Hepatocyte (in vitro differentiated cells): ENCODE data around the gene STXBP1. TPM values are rescaled to one million over a fixed set of nuclear protein-coding genes. Genes with fewer than 3 reads are reported as not detected.

Experiments
- DNase-seq: peaks from one replicate; pipeline ENCODE4 v3.0.0-alpha.2; 2016; ENCODE audit warnings: low spot score
- H2AFZ ChIP-seq: fragments of 200-600 bp; sonication (generic); 2 replicates; pipeline ENCODE4 v1.6.0; 2016; ENCODE audit warnings: antibody characterized with exemption, mild to moderate bottlenecking
- H3K27ac ChIP-seq: fragments of 200-600 bp; sonication (generic); 2 replicates; pipeline ENCODE4 v1.5.1; 2016; ENCODE audit warnings: mild to moderate bottlenecking
- H3K27me3 ChIP-seq: fragments of 200-600 bp; sonication (generic); 2 replicates; pipeline ENCODE4 v1.6.1; 2016
- H3K36me3 ChIP-seq: fragments of 200-600 bp; sonication (generic); replicated peaks from 2 replicates; pipeline ENCODE4 v1.5.1; 2016; ENCODE audit warnings: low read depth; ENCODE audit not compliant: insufficient read depth
- H3K4me1 ChIP-seq: fragments of 200-600 bp; sonication (generic); 2 replicates; pipeline ENCODE4 v1.5.1; 2016; ENCODE audit warnings: mild to moderate bottlenecking, moderate library complexity; ENCODE audit not compliant: insufficient read depth
- H3K4me2 ChIP-seq: fragments of 200-600 bp; sonication (generic); 2 replicates; pipeline ENCODE4 v1.6.0; 2016
- H3K4me3 ChIP-seq: fragments of 200-600 bp; sonication (generic); 2 replicates; pipeline ENCODE4 v1.5.1; 2016; ENCODE audit warnings: mild to moderate bottlenecking
- H3K79me2 ChIP-seq: fragments of 200-600 bp; sonication (generic); 2 replicates; pipeline ENCODE4 v1.6.0; 2017; ENCODE audit warnings: mild to moderate bottlenecking
- H3K9me2 ChIP-seq: fragments of 200-600 bp; sonication (generic); replicated peaks from 2 replicates; pipeline ENCODE4 v1.6.0; 2017; ENCODE audit warnings: mild to moderate bottlenecking; ENCODE audit not compliant: insufficient read depth
- H3K9me3 ChIP-seq: fragments of 200-600 bp; sonication (generic); 2 replicates; pipeline ENCODE4 v1.5.1; 2016; ENCODE audit warnings: low read depth, mild to moderate bottlenecking
- H4K20me1 ChIP-seq: fragments of 200-600 bp; sonication (generic); 2 replicates; pipeline ENCODE4 v1.6.0; 2016; ENCODE audit warnings: mild to moderate bottlenecking; ENCODE audit not compliant: insufficient read depth, poor library complexity, severe bottlenecking
- CTCF ChIP-seq: fragments of 200-600 bp; sonication (generic); IDR thresholded peaks from 2 replicates; pipeline ENCODE4 v1.5.1; 2016; ENCODE audit warnings: antibody characterized with exemption, mild to moderate bottlenecking; ENCODE audit not compliant: poor library complexity
- EZH2 ChIP-seq: fragments of 200-600 bp; sonication (generic); IDR thresholded peaks from 2 replicates; pipeline ENCODE4 v1.6.1; 2016; ENCODE audit warnings: antibody characterized with exemption, mild to moderate bottlenecking, borderline replicate concordance
- EZH2phosphoT487 ChIP-seq: fragments of 200-600 bp; sonication (generic); IDR thresholded peaks from one replicate; pipeline ENCODE4 v1.6.1; 2018; ENCODE audit warnings: antibody characterized with exemption, mild to moderate bottlenecking, low read depth, moderate library complexity; ENCODE audit not compliant: unreplicated experiment, severe bottlenecking
- WGBS: methylation state at CpG from one replicate; pipeline ENCODE4 v1.1.6; 2016; ENCODE audit warnings: low lambda C conversion rate; ENCODE audit errors: missing lambda C conversion rate; 5-methylcytosine and 5-hydroxymethylcytosine counted together
- polyA plus RNA-seq: library from polyadenylated mRNA; unstranded; fragments of >200 nt; fragmentation: Nextera tagmentation; extraction: Ambion mirVana; gene quantifications from 2 replicates; pipeline ENCODE4 v1.2.1, GENCODE V29; 2016
- total RNA-seq: library from RNA; depleted of rRNA; stranded (reverse); fragments of >200 nt; gene quantifications from 2 replicates; pipeline ENCODE4 v1.2.3, GENCODE V29; 2014

STXBP1 gene
- total and polyA plus RNA-seq, 2 experiments from 2014 or later: 22.6 to 27.6 TPM

- H3K9me3 ChIP-seq: no peaks in the 10 kb centered on the region
- WGBS: 59% methylated on average over 13 of the region's 13 CpGs
- H3K79me2 ChIP-seq: no peaks in the 10 kb centered on the region
- H3K27me3 ChIP-seq: no peaks in the 10 kb centered on the region
- H3K36me3 ChIP-seq: no peaks in the 10 kb centered on the region
- H3K27ac ChIP-seq: no peak overlapping the region
- DNase-seq: no peak
- TF ChIP-seq CTCF (no peak), EZH2 (no peak), EZH2phosphoT487 (no peak)
- no peaks in the 10 kb centered on the region for H3K4me1 ChIP-seq
- H3K4me3 ChIP-seq: no peak overlapping the region
- H3K9me2 ChIP-seq: no peaks in the 10 kb centered on the region
- H2AFZ ChIP-seq: no peak overlapping the region
- no peak overlapping the region for H3K4me2 ChIP-seq
- no peaks in the 10 kb centered on the region for H4K20me1 ChIP-seq
Observed at GRCh38 chr9:127598839-127599549, 13.1 kb upstream of the STXBP1 start.

- Histone ChIP-seq H2AFZ (no peak overlapping the region), H3K9me2 (no peaks in the 10 kb centered on the region), H3K27me3 (no peaks in the 10 kb centered on the region), H3K4me1 (no peaks in the 10 kb centered on the region), H3K4me2 (no peak overlapping the region), H3K27ac (no peak overlapping the region), H3K4me3 (no peak overlapping the region), H4K20me1 (no peaks in the 10 kb centered on the region), H3K9me3 (no peaks in the 10 kb centered on the region), H3K36me3 (no peaks in the 10 kb centered on the region), H3K79me2 (no peaks in the 10 kb centered on the region)
- no peak for DNase-seq
- TF ChIP-seq CTCF (no peak), EZH2phosphoT487 (no peak), EZH2 (no peak)
- 65% methylated on average over 7 of the region's 7 CpGs for WGBS
Observed at GRCh38 chr9:127599550-127599891, 12.6 kb upstream of the STXBP1 start.

GRCh38 chr9:127603226-127603625 lies 8.9 kb upstream of the STXBP1 start:
- no peaks in the 10 kb centered on the region for H3K79me2 ChIP-seq
- H3K9me2 ChIP-seq: no peaks in the 10 kb centered on the region
- H3K4me1 ChIP-seq: peaks cover 16% of the 10 kb centered on the region
- WGBS: 58% methylated on average over 3 of the region's 3 CpGs
- no peak for DNase-seq
- no peaks in the 10 kb centered on the region for H4K20me1 ChIP-seq
- no peak overlapping the region for H3K4me2 ChIP-seq
- H3K27ac ChIP-seq: no peak overlapping the region
- no peak for TF ChIP-seq EZH2
- no peak for TF ChIP-seq EZH2phosphoT487
- TF ChIP-seq CTCF: no peak
- no peaks in the 10 kb centered on the region for H3K36me3 ChIP-seq
- no peak overlapping the region for H3K4me3 ChIP-seq
- no peak overlapping the region for H2AFZ ChIP-seq
- H3K27me3 ChIP-seq: no peaks in the 10 kb centered on the region
- H3K9me3 ChIP-seq: no peaks in the 10 kb centered on the region
